Duodenal mucosa (tissue), 2 donors: Measurements from ENCODE around the gene ATG4A.

Experiments
- H3K27ac ChIP-seq: one replicate; pipeline ENCODE4 v1.7.0; 2013; ENCODE audit warnings: low read depth, low read length
- H3K27me3 ChIP-seq, 2 donors: one replicate each; pipeline ENCODE4 v1.7.0; 2013; ENCODE audit warnings: low read length in 2 of 2, control low read depth in 1 of 2; ENCODE audit not compliant: insufficient read depth in 2 of 2, control insufficient read depth in 1 of 2
- H3K36me3 ChIP-seq, 2 donors: one replicate each; pipeline ENCODE4 v1.7.0; 2013; ENCODE audit warnings: low read length in 2 of 2, control low read depth in 1 of 2; ENCODE audit not compliant: insufficient read depth in 2 of 2, control insufficient read depth in 1 of 2
- H3K4me1 ChIP-seq, 2 donors: one replicate each; pipeline ENCODE4 v1.7.0; 2013; ENCODE audit warnings: low read length in 2 of 2, control low read depth in 1 of 2; ENCODE audit not compliant: insufficient read depth in 2 of 2, control insufficient read depth in 1 of 2
- H3K4me3 ChIP-seq, 2 donors: one replicate each; pipeline ENCODE4 v1.7.0; 2013; ENCODE audit warnings: low read length in 2 of 2, low read depth in 1 of 2
- H3K9ac ChIP-seq, 2 donors: one replicate each; pipeline ENCODE4 v1.7.0; 2013; ENCODE audit warnings: low read length in 2 of 2, low read depth in 1 of 2
- H3K9me3 ChIP-seq, 2 donors: one replicate each; pipeline ENCODE4 v1.7.0; 2013; ENCODE audit warnings: low read length in 2 of 2, control low read depth in 1 of 2; ENCODE audit not compliant: control insufficient read depth in 1 of 2

ATG4A gene

GRCh38 chrX:108117988-108118387 lies 26.4 kb downstream of the ATG4A start:
- Histone ChIP-seq H3K4me1 (no peaks in the 10 kb centered on the region), H3K36me3 (no peaks in the 10 kb centered on the region), H3K9ac (no peak overlapping the region), H3K4me3 (no peak overlapping the region), H3K27ac (no peak overlapping the region), H3K9me3 (no peaks in the 10 kb centered on the region), H3K27me3 (no peaks in the 10 kb centered on the region)

DNA sequence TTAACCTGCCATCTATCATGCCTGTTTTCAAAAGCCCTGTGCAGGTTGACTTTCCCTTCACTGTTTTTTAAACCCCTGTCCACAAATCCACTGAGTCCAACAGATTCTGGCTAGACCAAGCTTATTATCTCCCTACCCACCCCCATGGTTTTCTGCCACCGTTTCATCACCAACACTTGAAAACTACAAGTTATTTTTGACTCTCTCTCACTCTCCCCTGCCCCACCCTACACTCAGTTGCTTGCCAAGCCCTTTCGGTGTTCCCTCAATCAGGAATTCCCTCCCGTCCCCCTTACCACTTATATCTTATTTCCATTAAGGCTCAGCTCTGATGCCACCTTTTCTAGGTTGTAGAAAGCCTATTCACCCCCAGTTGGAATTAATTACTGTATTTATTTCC lies 29.7 kb downstream of the ATG4A start:
- Histone ChIP-seq H3K36me3 (no peaks in the 10 kb centered on the region), H3K27ac (no peak overlapping the region), H3K4me3 (no peak overlapping the region), H3K27me3 (no peaks in the 10 kb centered on the region), H3K4me1 (no peaks in the 10 kb centered on the region), H3K9ac (no peak overlapping the region), H3K9me3 (no peaks in the 10 kb centered on the region)

DNA sequence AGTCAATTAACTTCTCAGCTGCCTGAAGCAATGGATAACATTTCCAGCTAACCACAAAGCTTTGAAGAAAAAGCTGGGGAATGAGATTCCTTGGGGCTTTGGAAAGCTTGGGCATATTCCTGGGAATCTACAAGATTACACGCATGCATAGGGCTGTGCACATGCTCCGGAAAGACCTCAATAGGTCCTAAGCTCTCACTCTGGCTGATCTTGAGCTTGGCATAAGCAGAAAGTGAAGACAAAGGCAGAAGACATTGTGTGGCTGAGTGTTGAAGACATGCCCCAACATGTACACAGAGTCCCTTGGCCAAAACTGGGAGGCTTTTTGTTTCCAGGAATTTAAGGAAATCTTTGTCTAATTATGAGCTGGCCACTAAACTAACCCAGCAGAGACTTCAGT lies 31.2 kb downstream of the ATG4A start:
- no peak overlapping the region for H3K9ac ChIP-seq
- H3K4me3 ChIP-seq = no peak overlapping the region
- no peak overlapping the region for H3K27ac ChIP-seq
- H3K27me3 ChIP-seq = no peaks in the 10 kb centered on the region
- no peaks in the 10 kb centered on the region for H3K4me1 ChIP-seq
- peaks cover 0 to 7% of the 10 kb centered on the region in 2 donors for H3K36me3 ChIP-seq
- H3K9me3 ChIP-seq = no peaks in the 10 kb centered on the region

- Histone ChIP-seq H3K9ac (no peak overlapping the region), H3K27ac (no peak overlapping the region), H3K27me3 (no peaks in the 10 kb centered on the region), H3K4me1 (no peaks in the 10 kb centered on the region), H3K36me3 (peaks cover 0 to 7% of the 10 kb centered on the region in 2 donors), H3K9me3 (no peaks in the 10 kb centered on the region), H3K4me3 (no peak overlapping the region)
These were observed 32.2 kb downstream of the ATG4A start for GRCh38 chrX:108123591-108124366.

DNA sequence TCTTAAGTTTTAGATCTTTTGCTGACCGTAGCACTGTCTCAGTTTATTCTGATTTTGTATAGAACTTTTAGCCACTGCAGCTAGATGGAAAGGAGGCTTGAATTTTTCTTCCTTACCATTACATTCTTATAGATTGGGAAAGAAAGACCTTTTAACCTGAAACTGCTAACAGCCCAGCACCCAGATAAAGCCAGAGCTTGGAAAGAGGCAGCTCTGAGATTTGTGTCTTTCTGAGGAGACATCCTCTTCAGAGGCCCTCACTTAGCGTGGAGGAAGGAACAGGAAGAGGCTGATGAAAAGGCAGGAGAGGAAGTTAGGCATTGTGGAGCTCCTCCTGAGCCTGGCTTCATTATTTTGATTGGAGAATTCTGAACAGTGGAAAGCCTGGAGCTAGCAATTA lies 35.1 kb downstream of the ATG4A start:
- no peak overlapping the region for H3K4me3 ChIP-seq
- H3K27ac ChIP-seq = no peak overlapping the region
- H3K27me3 ChIP-seq = no peaks in the 10 kb centered on the region
- no peaks in the 10 kb centered on the region for H3K4me1 ChIP-seq
- H3K9ac ChIP-seq = no peak overlapping the region
- peaks cover 0 to 11% of the 10 kb centered on the region in 2 donors for H3K36me3 ChIP-seq
- no peaks in the 10 kb centered on the region for H3K9me3 ChIP-seq

DNA sequence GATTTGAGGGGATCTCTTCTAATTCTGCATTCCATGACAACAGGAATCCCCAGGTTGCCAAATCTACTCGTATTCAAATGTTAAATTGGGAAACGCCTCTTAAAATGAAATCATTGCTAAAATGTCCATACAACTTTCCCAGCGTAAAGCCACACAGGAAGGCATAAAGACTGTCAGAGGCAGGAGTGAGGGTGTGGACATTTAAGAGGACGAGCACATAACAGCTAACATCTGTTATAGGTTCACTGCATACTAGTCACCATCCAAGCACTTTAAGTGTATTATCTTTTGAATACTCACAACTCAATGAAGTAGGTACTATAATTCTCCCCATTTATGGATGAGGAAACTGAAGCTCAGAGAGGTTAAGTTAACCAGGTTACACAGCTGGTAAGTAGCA lies 35.6 kb downstream of the ATG4A start:
- H3K27ac ChIP-seq = no peak overlapping the region
- H3K9ac ChIP-seq = no peak overlapping the region
- no peak overlapping the region for H3K4me3 ChIP-seq
- no peaks in the 10 kb centered on the region for H3K4me1 ChIP-seq
- no peaks in the 10 kb centered on the region for H3K27me3 ChIP-seq
- H3K36me3 ChIP-seq = peaks cover 0 to 11% of the 10 kb centered on the region in 2 donors
- H3K9me3 ChIP-seq = no peaks in the 10 kb centered on the region

- peaks cover 9 to 23% of the 10 kb centered on the region in 2 donors for H3K36me3 ChIP-seq
- no peaks in the 10 kb centered on the region for H3K27me3 ChIP-seq
- no peak overlapping the region for H3K27ac ChIP-seq
These were observed 39.3 kb downstream of the ATG4A start for GRCh38 chrX:108130889-108131288.

GRCh38 chrX:108131471-108131870 lies 39.9 kb downstream of the ATG4A start:
- no peak overlapping the region for H3K27ac ChIP-seq
- no peak overlapping the region for H3K4me3 ChIP-seq
- H3K27me3 ChIP-seq = no peaks in the 10 kb centered on the region
- H3K9ac ChIP-seq = no peak overlapping the region
- H3K36me3 ChIP-seq = peaks cover 9 to 23% of the 10 kb centered on the region in 2 donors
- no peaks in the 10 kb centered on the region for H3K9me3 ChIP-seq
- no peaks in the 10 kb centered on the region for H3K4me1 ChIP-seq

More at GRCh38 chrX:108130889-108131288, 39.3 kb downstream of the ATG4A start:
- H3K9me3 ChIP-seq = no peaks in the 10 kb centered on the region
- no peaks in the 10 kb centered on the region for H3K4me1 ChIP-seq
- H3K9ac ChIP-seq = no peak overlapping the region
- H3K4me3 ChIP-seq = no peak overlapping the region

DNA sequence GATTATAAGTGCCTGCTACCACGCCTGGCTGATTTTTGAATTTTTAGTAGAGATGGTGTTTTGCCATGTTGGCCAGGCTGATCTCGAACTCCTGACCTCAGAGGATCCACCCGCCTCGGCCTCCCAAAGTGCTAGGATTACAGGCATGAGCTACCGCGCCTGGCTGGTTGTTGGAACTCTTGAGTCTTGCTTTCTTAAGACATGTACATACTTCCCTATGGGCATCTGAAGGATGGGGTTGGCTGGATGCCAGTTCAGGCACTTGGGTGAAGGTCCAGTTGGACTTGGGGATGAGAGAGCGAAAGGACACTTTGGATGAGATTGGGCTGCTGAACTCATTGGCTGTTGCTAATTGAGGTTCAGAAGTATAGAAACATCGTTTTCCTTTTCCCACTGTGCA lies 40.5 kb downstream of the ATG4A start:
- no peak overlapping the region for H3K9ac ChIP-seq
- no peak overlapping the region for H3K4me3 ChIP-seq
- peaks cover 9 to 18% of the 10 kb centered on the region in 2 donors for H3K36me3 ChIP-seq
- no peaks in the 10 kb centered on the region for H3K9me3 ChIP-seq
- no peaks in the 10 kb centered on the region for H3K4me1 ChIP-seq
- no peak overlapping the region for H3K27ac ChIP-seq
- H3K27me3 ChIP-seq = no peaks in the 10 kb centered on the region

- Histone ChIP-seq H3K27me3 (no peaks in the 10 kb centered on the region), H3K9ac (no peak overlapping the region), H3K4me3 (no peak overlapping the region), H3K36me3 (peaks cover 9 to 16% of the 10 kb centered on the region in 2 donors), H3K9me3 (no peaks in the 10 kb centered on the region), H3K27ac (no peak overlapping the region), H3K4me1 (no peaks in the 10 kb centered on the region)
These were observed 41.3 kb downstream of the ATG4A start for GRCh38 chrX:108132876-108133275.
